Karpas-422 (cell line): ENCODE data around the gene NCBP2L. TPM values are rescaled to one million over a fixed set of nuclear protein-coding genes. Genes with fewer than 3 reads are reported as not detected.

Source experiments
- DNase-seq: peaks from one replicate; pipeline ENCODE4 v3.0.0-alpha.2; 2015
- H2AFZ ChIP-seq: fragments of 200-600 bp; sonication (generic); 2 replicates; pipeline ENCODE4 v1.6.1; 2014; ENCODE audit warnings: antibody characterized with exemption, low read length, mixed read lengths
- H3K27ac ChIP-seq: fragments of 200-600 bp; sonication (generic); 2 replicates; pipeline ENCODE4 v1.5.1; 2014; ENCODE audit warnings: mild to moderate bottlenecking, low read length, moderate library complexity
- H3K27me3 ChIP-seq: fragments of 200-600 bp; sonication (generic); 2 replicates; pipeline ENCODE4 v1.6.1; 2014; ENCODE audit warnings: low read length, mixed read lengths
- H3K36me3 ChIP-seq: fragments of 200-600 bp; sonication (generic); 2 replicates; pipeline ENCODE4 v1.6.1; 2014; ENCODE audit warnings: low read length, mixed read lengths; ENCODE audit not compliant: insufficient read depth
- H3K4me1 ChIP-seq: fragments of 200-600 bp; sonication (generic); 2 replicates; pipeline ENCODE4 v1.6.1; 2014; ENCODE audit warnings: mild to moderate bottlenecking, low read length, mixed read lengths
- H3K4me2 ChIP-seq: fragments of 200-600 bp; sonication (generic); 2 replicates; pipeline ENCODE4 v1.6.1; 2014; ENCODE audit warnings: low read length, low read depth, mild to moderate bottlenecking; ENCODE audit not compliant: poor library complexity, severe bottlenecking
- H3K4me3 ChIP-seq: fragments of 200-600 bp; sonication (generic); 2 replicates; pipeline ENCODE4 v1.5.1; 2014; ENCODE audit warnings: mild to moderate bottlenecking, antibody characterized with exemption, low read length, mixed read lengths
- H3K79me2 ChIP-seq: fragments of 200-600 bp; sonication (generic); 2 replicates; pipeline ENCODE4 v1.6.1; 2014; ENCODE audit warnings: mild to moderate bottlenecking, low read length, mixed read lengths
- H3K9ac ChIP-seq: fragments of 200-600 bp; sonication (generic); 2 replicates; pipeline ENCODE4 v1.6.0; 2014; ENCODE audit warnings: low read length
- H3K9me2 ChIP-seq: fragments of 200-600 bp; sonication (generic), shearing (Covaris generic); replicated peaks from 2 replicates; pipeline ENCODE4 v1.6.0; 2014; ENCODE audit warnings: mild to moderate bottlenecking, low read length, moderate library complexity; ENCODE audit not compliant: insufficient read depth
- H3K9me3 ChIP-seq: fragments of 300-700, 200-600 bp; sonication (generic); 2 replicates; pipeline ENCODE4 v1.6.1; 2014; ENCODE audit warnings: low read length, mixed read lengths
- H4K20me1 ChIP-seq: fragments of 200-600 bp; sonication (generic); 2 replicates; pipeline ENCODE4 v1.6.1; 2014; ENCODE audit warnings: mild to moderate bottlenecking, antibody characterized with exemption, low read length, low read depth; ENCODE audit not compliant: insufficient read depth
- total RNA-seq: library from RNA; depleted of rRNA; stranded (reverse); fragments of >200 nt; shearing (Covaris generic); gene quantifications from 2 replicates; pipeline ENCODE4 v1.2.3, GENCODE V29; 2014; ENCODE audit warnings: low replicate concordance; rRNA removed

NCBP2L gene
- total RNA-seq, result not detected in 2 replicates

- no peak for DNase-seq
- H3K4me2 ChIP-seq, result peak within 1 kb of the TSS; percentile 80
- peak within 1 kb of the TSS; percentile 66 for H3K9ac ChIP-seq
- peak within 1 kb of the TSS; percentile 66 for H3K4me3 ChIP-seq
- no peaks in the 10 kb centered on the region for H4K20me1 ChIP-seq
- peak within 1 kb of the TSS; percentile 84 for H2AFZ ChIP-seq
- no peaks in the 10 kb centered on the region for H3K36me3 ChIP-seq
- no peaks in the 10 kb centered on the region for H3K27me3 ChIP-seq
- no peaks in the 10 kb centered on the region for H3K9me2 ChIP-seq
- no peaks in the 10 kb centered on the region for H3K9me3 ChIP-seq
- H3K27ac ChIP-seq, result no peak within 1 kb of the TSS
- no peaks in the 10 kb centered on the region for H3K79me2 ChIP-seq
- H3K4me1 ChIP-seq, result peaks cover 16% of the 10 kb centered on the region
Measured at GRCh38 chrX:107777536-107777832, at the start of gene NCBP2L. Gene NCBP2L, plus strand, starts transcription at chrX:107777733. Its CDS starts 16,488 bp downstream, at chrX:107794221.

- H3K9me2 ChIP-seq, result no peaks in the 10 kb centered on the region
- H4K20me1 ChIP-seq, result no peaks in the 10 kb centered on the region
- no peak for DNase-seq
- H3K4me1 ChIP-seq, result peaks cover 8% of the 10 kb centered on the region
- H2AFZ ChIP-seq, result no peak overlapping the region
- H3K27me3 ChIP-seq, result no peaks in the 10 kb centered on the region; the same call in 1 of the 2 replicates
- no peak overlapping the region for H3K4me2 ChIP-seq
- H3K27ac ChIP-seq, result no peak overlapping the region
- no peaks in the 10 kb centered on the region for H3K36me3 ChIP-seq
- no peaks in the 10 kb centered on the region for H3K79me2 ChIP-seq
- H3K4me3 ChIP-seq, result no peak overlapping the region
- no peak overlapping the region for H3K9ac ChIP-seq
- H3K9me3 ChIP-seq, result no peaks in the 10 kb centered on the region
Measured at GRCh38 chrX:107728371-107729099, 49.0 kb upstream of the NCBP2L start.

- H3K9me2 ChIP-seq, result no peaks in the 10 kb centered on the region
- DNase-seq, result no peak
- no peak overlapping the region for H3K9ac ChIP-seq
- H3K9me3 ChIP-seq, result no peaks in the 10 kb centered on the region
- no peaks in the 10 kb centered on the region for H3K36me3 ChIP-seq
- no peaks in the 10 kb centered on the region for H3K79me2 ChIP-seq
- no peaks in the 10 kb centered on the region for H4K20me1 ChIP-seq
- H3K4me3 ChIP-seq, result no peak overlapping the region
- H3K27me3 ChIP-seq, result no peaks in the 10 kb centered on the region; the same call in 1 of the 2 replicates
- H3K4me2 ChIP-seq, result no peak overlapping the region
- no peak overlapping the region for H2AFZ ChIP-seq
- H3K4me1 ChIP-seq, result peaks cover 8% of the 10 kb centered on the region
- H3K27ac ChIP-seq, result no peak overlapping the region
Measured at GRCh38 chrX:107729558-107730297, 47.8 kb upstream of the NCBP2L start.

- Histone ChIP-seq H2AFZ (no peak overlapping the region), H3K79me2 (no peaks in the 10 kb centered on the region), H3K27me3 (no peaks in the 10 kb centered on the region; the same call in 1 of the 2 replicates), H3K36me3 (no peaks in the 10 kb centered on the region), H3K4me2 (no peak overlapping the region), H3K9me3 (no peaks in the 10 kb centered on the region), H3K4me3 (no peak overlapping the region), H4K20me1 (no peaks in the 10 kb centered on the region), H3K9me2 (no peaks in the 10 kb centered on the region), H3K9ac (no peak overlapping the region), H3K4me1 (peaks cover 8% of the 10 kb centered on the region), H3K27ac (no peak overlapping the region)
- DNase-seq, result no peak
Measured at GRCh38 chrX:107730298-107730655, 47.3 kb upstream of the NCBP2L start.

- Histone ChIP-seq H3K9me2 (no peaks in the 10 kb centered on the region), H3K4me2 (no peak overlapping the region), H3K79me2 (no peaks in the 10 kb centered on the region)
Measured at GRCh38 chrX:107730991-107731766, 46.4 kb upstream of the NCBP2L start.

GRCh38 chrX:107731831-107732502, 45.6 kb upstream of the NCBP2L start:
- no peaks in the 10 kb centered on the region for H3K36me3 ChIP-seq
- no peak for DNase-seq
- H3K4me1 ChIP-seq, result peaks cover 8% of the 10 kb centered on the region
- H3K9me2 ChIP-seq, result no peaks in the 10 kb centered on the region
- H3K4me3 ChIP-seq, result no peak overlapping the region
- H3K9me3 ChIP-seq, result no peaks in the 10 kb centered on the region
- no peaks in the 10 kb centered on the region for H4K20me1 ChIP-seq
- no peak overlapping the region for H3K4me2 ChIP-seq
- H3K27ac ChIP-seq, result no peak overlapping the region
- H2AFZ ChIP-seq, result no peak overlapping the region
- no peak overlapping the region for H3K9ac ChIP-seq
- H3K27me3 ChIP-seq, result no peaks in the 10 kb centered on the region; the same call in 1 of the 2 replicates
- H3K79me2 ChIP-seq, result no peaks in the 10 kb centered on the region

More at GRCh38 chrX:107730991-107731766, 46.4 kb upstream of the NCBP2L start:
- Histone ChIP-seq H2AFZ (no peak overlapping the region), H4K20me1 (no peaks in the 10 kb centered on the region), H3K4me3 (no peak overlapping the region), H3K27ac (no peak overlapping the region), H3K9me3 (no peaks in the 10 kb centered on the region), H3K9ac (no peak overlapping the region), H3K4me1 (peaks cover 8% of the 10 kb centered on the region), H3K27me3 (no peaks in the 10 kb centered on the region; the same call in 1 of the 2 replicates), H3K36me3 (no peaks in the 10 kb centered on the region)
- DNase-seq, result no peak

- Histone ChIP-seq H3K4me3 (no peak overlapping the region), H3K4me2 (no peak overlapping the region), H3K4me1 (peaks cover 8% of the 10 kb centered on the region), H3K27me3 (no peaks in the 10 kb centered on the region; the same call in 1 of the 2 replicates), H4K20me1 (no peaks in the 10 kb centered on the region), H3K79me2 (no peaks in the 10 kb centered on the region), H3K9me2 (no peaks in the 10 kb centered on the region), H3K9me3 (no peaks in the 10 kb centered on the region), H2AFZ (no peak overlapping the region), H3K9ac (no peak overlapping the region), H3K27ac (no peak overlapping the region), H3K36me3 (no peaks in the 10 kb centered on the region)
- no peak for DNase-seq
Measured at GRCh38 chrX:107733686-107734085, 43.8 kb upstream of the NCBP2L start.
